Skeletal muscle tissue (tissue), 4 donors: ENCODE measurements around the gene TMBIM4. TPM values are rescaled to one million over a fixed set of nuclear protein-coding genes. Genes with fewer than 3 reads are reported as not detected.

Source experiments
- H3K27ac ChIP-seq: one replicate; pipeline ENCODE4 v1.7.0; 2013; ENCODE audit warnings: mild to moderate bottlenecking, low read depth, low read length, inconsistent platforms
- H3K27me3 ChIP-seq, 3 donors: one replicate each; pipeline ENCODE4 v1.7.0; 2013; ENCODE audit warnings: low read length in 3 of 3; ENCODE audit not compliant: control insufficient read depth in 3 of 3, insufficient read depth in 3 of 3
- H3K36me3 ChIP-seq, 3 donors: one replicate each; pipeline ENCODE4 v1.7.0; 2013; ENCODE audit warnings: low read length in 3 of 3; ENCODE audit not compliant: control insufficient read depth in 3 of 3, insufficient read depth in 3 of 3
- H3K4me1 ChIP-seq, 3 donors: one replicate each; pipeline ENCODE4 v1.7.0; 2013; ENCODE audit warnings: low read length in 3 of 3, mild to moderate bottlenecking in 3 of 3; ENCODE audit not compliant: control insufficient read depth in 3 of 3, insufficient read depth in 3 of 3
- H3K4me3 ChIP-seq, 3 donors: one replicate each; pipeline ENCODE4 v1.7.0; 2013; ENCODE audit warnings: low read length in 3 of 3
- H3K9ac ChIP-seq, 3 donors: one replicate each; pipeline ENCODE4 v1.7.0; 2013; ENCODE audit warnings: low read length in 3 of 3, mild to moderate bottlenecking in 3 of 3, moderate library complexity in 2 of 3, low read depth in 1 of 3
- H3K9me3 ChIP-seq, 3 donors: one replicate each; pipeline ENCODE4 v1.7.0; 2013; ENCODE audit warnings: low read length in 3 of 3; ENCODE audit not compliant: control insufficient read depth in 3 of 3
- total RNA-seq: library from RNA; depleted of rRNA; stranded (reverse); fragments of >200 nt; gene quantifications from one replicate; pipeline ENCODE4 v1.2.3, GENCODE V29; 2014
- donor health status: Osteomylitis.

Gene TMBIM4
- total RNA-seq, 1 donor from 2014 or later, result 28.7 TPM

DNA sequence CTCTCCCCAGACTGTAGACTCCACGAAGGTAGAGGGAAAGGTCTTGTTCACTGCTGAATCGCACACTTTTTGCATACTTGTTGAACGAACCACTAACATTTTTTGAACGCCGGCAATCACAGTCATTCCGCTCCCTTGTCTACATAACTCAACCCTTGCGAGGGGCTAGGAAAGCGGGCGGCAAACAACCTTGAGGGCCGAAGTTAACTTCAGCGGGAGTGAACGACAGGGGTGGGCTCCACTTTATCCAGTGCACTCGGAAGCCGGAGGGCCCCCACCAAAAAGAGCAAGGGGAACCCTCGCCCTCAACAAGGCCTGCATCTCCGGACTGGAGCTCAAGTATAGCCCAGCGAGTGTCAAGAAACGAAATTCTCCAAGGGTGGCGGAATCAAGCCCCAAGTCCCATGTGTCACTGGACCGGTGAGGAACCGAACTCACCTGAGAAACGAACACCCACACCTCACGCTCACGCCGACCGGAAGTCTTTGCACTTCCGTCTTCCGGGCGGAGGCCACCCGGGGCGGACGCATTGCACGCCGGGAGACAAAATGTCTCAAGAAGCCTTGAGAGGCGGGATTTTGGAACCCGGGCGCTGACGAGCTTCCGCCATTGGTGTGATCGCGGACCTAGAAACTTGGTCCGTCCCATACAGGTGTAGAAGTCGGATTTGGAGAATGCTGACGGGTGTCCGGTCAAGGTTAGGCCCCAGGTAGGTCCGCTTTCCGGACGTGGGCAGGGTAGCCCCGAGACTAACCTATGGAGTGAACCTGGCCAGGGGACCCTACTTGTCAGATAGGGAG lies 39.3 kb downstream of the TMBIM4 start, which contains the start of gene LLPH:
Gene LLPH, minus strand, starts transcription at position 484 of the 800 bp plus-strand sequence. CDS start 1,644 bp downstream, outside the sequence.
- Histone ChIP-seq H3K9ac (peak within 1 kb of the TSS; percentile 86 to 93 (median 91)), H3K27me3 (no peaks in the 10 kb centered on the region), H3K36me3 (peaks cover 0 to 19% (median 15%) of the 10 kb centered on the region in 3 donors), H3K9me3 (no peaks in the 10 kb centered on the region), H3K4me3 (peak within 1 kb of the TSS; percentile 97 to 100 (median 98)), H3K27ac (no peak within 1 kb of the TSS), H3K4me1 (peaks cover 15 to 18% (median 15%) of the 10 kb centered on the region in 3 donors)

GRCh38 chr12:66129934-66130266 lies 39.9 kb downstream of the TMBIM4 start:
- Histone ChIP-seq H3K9ac (peak overlapping the region; percentile 86 to 93 (median 91)), H3K4me3 (peak overlapping the region; percentile 97 to 100 (median 98)), H3K4me1 (peaks cover 15 to 18% (median 15%) of the 10 kb centered on the region in 3 donors), H3K27ac (no peak overlapping the region), H3K36me3 (peaks cover 0 to 25% (median 19%) of the 10 kb centered on the region in 3 donors), H3K9me3 (no peaks in the 10 kb centered on the region), H3K27me3 (no peaks in the 10 kb centered on the region)

DNA sequence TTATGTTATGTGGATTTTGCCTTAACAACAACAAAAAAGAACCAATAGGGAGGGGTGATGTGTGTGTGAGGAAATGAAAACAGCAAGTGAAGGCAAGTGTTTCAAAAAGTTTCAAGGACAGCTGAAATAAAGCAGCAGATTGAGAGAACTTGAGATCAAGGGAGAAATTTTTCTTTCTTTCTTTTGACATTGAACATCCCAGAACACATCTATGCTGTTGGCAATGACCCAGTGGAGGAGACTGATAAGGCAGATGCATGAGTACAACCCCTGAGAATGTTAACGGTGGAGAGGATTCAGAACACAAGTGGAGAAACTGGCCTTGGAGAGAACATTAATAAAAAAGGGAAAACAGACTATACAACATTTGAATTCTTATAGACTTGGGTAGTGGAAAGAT lies 42.1 kb downstream of the TMBIM4 start:
- H3K27ac ChIP-seq, result no peak overlapping the region
- no peaks in the 10 kb centered on the region for H3K9me3 ChIP-seq
- no peaks in the 10 kb centered on the region for H3K27me3 ChIP-seq
- no peak overlapping the region for H3K9ac ChIP-seq
- H3K36me3 ChIP-seq, result peaks cover 8 to 42% (median 36%) of the 10 kb centered on the region in 3 donors
- H3K4me3 ChIP-seq, result no peak overlapping the region
- peaks cover 15 to 18% (median 15%) of the 10 kb centered on the region in 3 donors for H3K4me1 ChIP-seq

DNA sequence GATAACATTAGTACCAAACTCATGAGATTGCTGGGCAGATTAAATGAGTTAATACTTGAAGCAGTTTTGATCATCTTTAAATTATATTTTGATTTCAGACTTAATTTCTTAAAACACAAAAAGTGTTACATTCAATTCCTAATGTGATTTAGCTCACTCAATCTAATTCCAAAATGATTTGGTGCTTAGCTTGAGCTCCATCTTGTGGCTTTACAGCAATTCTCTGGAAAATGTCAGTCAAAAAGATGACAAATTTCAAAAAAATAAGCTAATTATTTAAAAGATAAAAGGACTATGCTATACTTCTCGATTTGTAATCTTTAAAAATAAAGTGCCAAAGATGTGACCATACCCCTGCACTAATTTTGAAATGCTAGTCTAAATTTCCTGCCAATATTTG lies 49.3 kb downstream of the TMBIM4 start:
- Histone ChIP-seq H3K9ac (no peak overlapping the region), H3K27ac (no peak overlapping the region), H3K36me3 (peaks cover 10 to 31% (median 23%) of the 10 kb centered on the region in 3 donors), H3K4me1 (no peaks in the 10 kb centered on the region), H3K4me3 (no peak overlapping the region), H3K9me3 (no peaks in the 10 kb centered on the region), H3K27me3 (no peaks in the 10 kb centered on the region)

GRCh38 chr12:66119870-66120241 lies 49.9 kb downstream of the TMBIM4 start:
- Histone ChIP-seq H3K36me3 (peaks cover 10 to 25% (median 19%) of the 10 kb centered on the region in 3 donors), H3K9ac (no peak overlapping the region), H3K27me3 (no peaks in the 10 kb centered on the region), H3K9me3 (no peaks in the 10 kb centered on the region), H3K27ac (no peak overlapping the region), H3K4me3 (no peak overlapping the region), H3K4me1 (no peaks in the 10 kb centered on the region)

- Histone ChIP-seq H3K9me3 (no peaks in the 10 kb centered on the region), H3K9ac (no peak overlapping the region), H3K4me1 (no peaks in the 10 kb centered on the region), H3K27ac (no peak overlapping the region), H3K36me3 (peaks cover 8 to 20% (median 15%) of the 10 kb centered on the region in 3 donors), H3K27me3 (no peaks in the 10 kb centered on the region), H3K4me3 (no peak overlapping the region)
Measured at GRCh38 chr12:66119229-66119869, 50.4 kb downstream of the TMBIM4 start.

DNA sequence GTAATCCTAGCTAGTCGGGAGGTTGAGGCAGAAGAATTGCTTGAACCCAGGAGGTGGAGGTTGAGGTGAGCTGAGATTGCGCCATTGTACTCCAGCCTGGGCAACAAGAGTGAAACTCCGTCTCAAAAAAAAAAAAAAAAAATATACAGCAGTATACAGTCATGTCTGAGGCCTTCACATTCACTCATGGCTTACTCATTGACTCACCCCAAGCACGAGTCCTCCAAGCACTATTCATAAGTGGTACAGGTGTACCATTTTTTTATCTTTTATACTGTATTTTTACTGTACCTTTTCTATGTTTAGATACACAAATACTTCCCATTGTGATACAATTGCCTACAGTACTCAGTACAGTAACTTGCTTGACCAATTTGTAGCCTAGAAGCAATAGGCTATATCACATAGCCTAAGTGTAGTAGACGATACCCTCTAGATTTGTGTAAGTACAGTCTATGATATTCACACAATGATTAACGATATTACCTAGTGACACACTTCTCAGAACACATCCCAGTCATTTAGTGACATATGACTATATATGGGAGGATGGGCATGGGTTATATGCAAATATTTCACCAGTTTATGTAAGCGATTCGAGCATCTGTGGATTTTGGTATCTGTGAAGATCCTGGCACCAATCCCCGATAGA lies 51.4 kb downstream of the TMBIM4 start:
- Histone ChIP-seq H3K27ac (no peak overlapping the region), H3K4me3 (no peak overlapping the region), H3K9ac (no peak overlapping the region), H3K36me3 (peaks cover 3 to 10% (median 6%) of the 10 kb centered on the region in 3 donors), H3K4me1 (no peaks in the 10 kb centered on the region), H3K27me3 (no peaks in the 10 kb centered on the region), H3K9me3 (no peaks in the 10 kb centered on the region)

- Histone ChIP-seq H3K4me1 (no peaks in the 10 kb centered on the region), H3K27ac (no peak overlapping the region), H3K36me3 (peaks cover 0 to 5% (median under 1%) of the 10 kb centered on the region in 3 donors), H3K27me3 (no peaks in the 10 kb centered on the region), H3K9me3 (no peaks in the 10 kb centered on the region), H3K4me3 (no peak overlapping the region), H3K9ac (no peak overlapping the region)
Measured at GRCh38 chr12:66117242-66117641, 52.6 kb downstream of the TMBIM4 start.

DNA sequence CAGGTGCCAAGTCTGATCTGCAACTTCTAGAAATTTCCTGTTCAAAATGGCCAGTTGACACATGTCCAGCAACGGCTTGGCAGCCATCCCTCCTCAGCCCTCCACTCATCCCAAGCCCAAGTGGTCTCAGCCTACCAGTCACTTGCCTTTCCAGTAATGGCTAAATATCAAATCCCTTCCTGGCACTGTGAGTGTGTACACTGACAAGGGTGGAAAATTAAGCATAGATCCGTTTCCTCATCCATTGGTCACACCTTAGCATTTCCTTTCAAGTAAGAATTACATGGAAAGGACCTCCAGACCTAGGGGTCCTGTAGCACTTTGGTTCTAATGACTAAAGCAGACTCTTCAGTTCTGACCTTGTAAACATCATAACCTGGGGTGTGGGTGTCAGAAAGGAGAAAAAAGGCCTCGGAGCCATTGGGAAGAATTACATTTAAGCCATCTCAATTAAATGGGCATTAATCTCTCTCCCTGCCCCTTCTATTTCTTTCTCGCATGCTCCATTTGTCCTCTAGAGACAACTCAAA lies 54.7 kb downstream of the TMBIM4 start:
- H3K4me3 ChIP-seq, result no peak overlapping the region
- no peaks in the 10 kb centered on the region for H3K27me3 ChIP-seq
- H3K36me3 ChIP-seq, result no peaks in the 10 kb centered on the region
- no peaks in the 10 kb centered on the region for H3K9me3 ChIP-seq
- no peak overlapping the region for H3K27ac ChIP-seq
- no peaks in the 10 kb centered on the region for H3K4me1 ChIP-seq
- no peak overlapping the region for H3K9ac ChIP-seq
